ENCODE results near the gene ATG13.
"Not testable (repeated sequence)": the region's sequence is repeated elsewhere in the genome, so short reads cannot be mapped to it uniquely, and the experiment has no call there.

DNA sequence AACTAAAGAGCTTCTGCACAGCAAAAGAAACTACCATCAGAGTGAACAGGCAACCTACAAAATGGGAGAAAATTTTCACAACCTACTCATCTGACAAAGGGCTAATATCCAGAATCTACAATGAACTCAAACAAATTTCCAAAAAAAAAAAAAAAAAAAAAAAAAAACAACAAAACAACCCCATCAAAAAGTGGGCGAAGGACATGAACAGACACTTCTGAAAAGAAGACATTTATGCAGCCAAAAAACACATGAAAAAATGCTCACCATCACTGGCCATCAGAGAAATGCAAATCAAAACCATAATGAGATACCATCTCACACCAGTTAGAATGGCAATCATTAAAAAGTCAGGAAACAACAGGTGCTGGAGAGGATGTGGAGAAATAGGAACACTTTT lies 33.8 kb upstream of the ATG13 start:
- TF ChIP-seq CTCF, POLR2A (IDR thresholded peaks at IDR 0.05): not testable (repeated sequence)

Data from adrenal gland (tissue), 5 donors.